Activated CD8-positive, alpha-beta memory T cell treated with anti-CD3 and anti-CD28 coated beads for 1 hour (primary cell): ENCODE measurements around the gene BCL2L12.
"Not testable (repeated sequence)": the region's sequence is repeated elsewhere in the genome, so short reads cannot be mapped to it uniquely, and the experiment has no call there.

Experiments used
- DNase-seq, 2 donors: peaks; one replicate each; pipeline ENCODE4 v3.0.0-alpha.2; 2020; ENCODE audit warnings: low read depth in 1 of 2; ENCODE audit errors: extremely low read depth in 1 of 2

The BCL2L12 gene, protein sequence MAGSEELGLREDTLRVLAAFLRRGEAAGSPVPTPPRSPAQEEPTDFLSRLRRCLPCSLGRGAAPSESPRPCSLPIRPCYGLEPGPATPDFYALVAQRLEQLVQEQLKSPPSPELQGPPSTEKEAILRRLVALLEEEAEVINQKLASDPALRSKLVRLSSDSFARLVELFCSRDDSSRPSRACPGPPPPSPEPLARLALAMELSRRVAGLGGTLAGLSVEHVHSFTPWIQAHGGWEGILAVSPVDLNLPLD

DNA sequence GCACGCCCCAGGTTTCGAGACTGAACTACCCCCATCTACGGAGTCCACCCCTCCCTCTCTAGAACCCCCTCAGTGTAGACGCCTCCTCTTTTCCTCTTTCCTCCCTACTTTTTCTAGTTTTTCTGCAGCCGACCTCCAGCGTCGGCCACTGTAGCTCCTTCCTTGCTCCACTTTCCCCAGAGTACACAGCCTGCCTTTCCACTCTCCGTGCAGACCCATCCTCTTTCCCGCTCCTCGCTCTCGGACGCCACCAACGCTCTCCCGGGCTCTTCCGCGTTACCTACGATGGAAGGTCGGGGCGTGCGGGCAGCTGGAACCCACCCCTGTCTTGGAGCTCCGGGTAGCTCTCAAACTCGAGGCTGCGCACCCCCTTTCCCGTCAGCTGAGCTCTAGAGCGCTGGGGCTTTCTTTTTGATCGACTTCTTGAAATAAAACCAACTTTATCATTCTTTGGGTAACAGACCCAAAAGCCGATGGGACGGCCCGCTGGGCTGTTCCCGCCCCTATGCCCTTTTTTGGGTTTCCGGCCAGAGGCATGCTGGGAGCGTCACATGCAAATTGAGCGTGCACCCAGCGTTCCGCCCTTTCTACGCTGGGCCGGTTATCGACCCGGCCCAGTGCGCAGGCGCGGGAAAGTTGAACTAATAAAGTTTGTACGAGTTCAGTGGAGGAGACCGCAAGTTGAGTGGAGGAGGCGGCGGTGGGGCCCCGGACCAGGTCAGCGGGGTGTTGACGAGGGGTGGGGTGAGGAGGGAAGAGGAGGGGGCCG lies at the start of gene BCL2L12, which contains the start of gene IRF3:
Gene BCL2L12, plus strand, starts transcription at position 583 of the 769 bp plus-strand sequence. CDS start 760 bp downstream, outside the sequence.
Gene IRF3, minus strand, starts transcription at position 507 of the 769 bp plus-strand sequence. CDS start 1,019 bp downstream, outside the sequence.
- peak; percentile 99 for DNase-seq

DNA sequence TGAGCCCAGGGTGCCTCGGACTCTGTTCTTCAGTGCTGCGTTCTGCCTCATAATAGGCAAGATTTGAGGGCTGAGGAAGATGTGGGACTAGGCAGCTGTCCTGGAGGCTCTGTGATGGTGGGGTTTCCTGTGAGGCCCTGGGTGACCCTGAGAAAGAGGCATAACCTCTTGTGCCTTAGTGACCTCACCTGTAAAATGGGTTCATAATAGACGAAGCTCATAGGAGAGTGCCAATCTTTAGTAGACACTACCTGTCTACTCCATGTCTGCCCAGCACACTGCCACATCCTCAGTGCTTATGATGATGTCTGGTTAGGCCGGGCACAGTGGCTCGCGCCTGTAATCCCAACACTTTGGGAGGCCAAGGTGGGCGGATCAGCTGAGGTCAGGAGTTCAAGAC lies 49.2 kb upstream of the BCL2L12 start:
- no peak for DNase-seq

DNA sequence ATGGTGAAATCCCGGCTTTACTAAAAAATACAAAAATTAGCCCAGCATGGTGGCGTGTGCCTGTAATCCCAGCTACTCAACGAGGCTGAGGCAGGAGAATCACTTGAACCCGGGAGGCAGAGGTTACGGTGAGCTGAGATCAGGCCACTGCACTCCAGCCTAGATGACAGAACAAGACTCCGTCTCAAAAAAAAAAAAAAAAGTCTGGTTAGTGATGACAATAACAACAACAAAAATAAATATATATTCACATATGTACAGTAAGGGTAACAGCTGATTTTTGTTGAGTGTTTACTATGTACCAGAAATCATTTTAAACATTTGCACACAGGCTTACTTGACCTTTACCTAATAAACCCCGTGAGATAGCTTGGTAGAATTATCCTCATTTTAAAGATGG lies 48.8 kb upstream of the BCL2L12 start:
- no peak for DNase-seq

DNA sequence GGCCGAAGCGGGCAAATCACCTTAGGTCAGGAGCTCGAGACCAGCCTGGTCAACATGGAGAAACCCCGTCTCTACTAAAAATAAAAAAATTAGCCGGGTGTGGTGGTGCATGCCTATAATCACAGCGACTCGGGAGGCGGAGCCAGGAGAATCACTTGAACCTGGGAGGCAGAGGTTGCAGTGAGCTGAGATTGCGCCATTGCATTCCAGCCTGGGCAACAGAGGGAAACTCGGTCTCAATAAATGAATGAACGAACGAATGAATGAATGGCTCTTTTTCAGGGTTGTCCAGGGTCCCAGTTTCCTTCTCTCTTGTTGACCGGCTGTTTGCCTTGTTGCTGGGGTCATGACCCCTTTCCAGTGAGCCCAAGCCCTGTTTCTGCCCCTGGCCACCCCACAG lies 47.9 kb upstream of the BCL2L12 start:
- not testable (repeated sequence) for DNase-seq

DNA sequence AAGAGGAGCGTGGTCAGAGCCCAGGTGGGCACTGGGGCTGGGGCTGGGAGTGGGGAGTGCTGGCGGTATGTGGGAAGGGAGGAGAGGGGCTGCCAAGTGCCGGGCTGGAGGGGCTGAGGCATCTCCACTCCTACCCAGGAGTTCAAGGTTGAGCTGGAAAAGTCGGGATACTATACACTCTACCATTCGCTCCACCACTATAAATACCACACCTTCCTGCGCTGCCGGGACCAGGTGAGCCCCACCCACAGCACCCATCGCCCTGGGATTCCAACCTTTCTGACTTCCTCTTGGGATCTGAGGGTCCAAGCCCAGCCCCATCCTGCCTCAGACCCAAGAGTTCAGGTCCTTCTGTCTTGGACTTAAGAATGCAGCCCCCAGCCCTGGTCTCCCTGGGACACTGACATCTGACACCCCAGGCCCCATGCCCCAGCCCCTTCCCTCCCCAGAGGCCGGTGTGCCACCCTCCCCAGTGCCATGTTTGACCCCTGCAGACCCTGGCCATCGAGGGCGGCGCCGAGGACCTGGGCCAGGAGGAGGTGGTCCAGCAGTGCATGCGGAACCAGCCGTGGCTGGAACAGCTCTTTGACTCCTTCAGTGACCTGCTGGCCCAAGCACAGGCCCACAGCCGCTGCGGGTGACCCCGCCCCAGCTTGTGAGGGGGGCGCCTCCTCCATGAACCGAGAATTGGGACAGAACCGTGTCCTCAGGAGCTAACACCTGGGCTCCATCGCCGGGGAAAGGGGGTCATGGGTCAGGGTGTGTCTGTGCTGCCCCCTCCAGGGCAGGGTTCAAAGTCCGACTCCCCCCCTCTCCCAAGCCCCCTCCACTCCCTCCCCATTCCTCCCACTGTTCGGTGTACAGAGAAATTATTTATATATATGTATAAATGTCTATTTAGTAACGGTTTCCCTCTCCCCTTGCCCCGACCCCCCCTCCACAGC lies 40.5 kb upstream of the BCL2L12 start:
- DNase-seq = no peak

DNA sequence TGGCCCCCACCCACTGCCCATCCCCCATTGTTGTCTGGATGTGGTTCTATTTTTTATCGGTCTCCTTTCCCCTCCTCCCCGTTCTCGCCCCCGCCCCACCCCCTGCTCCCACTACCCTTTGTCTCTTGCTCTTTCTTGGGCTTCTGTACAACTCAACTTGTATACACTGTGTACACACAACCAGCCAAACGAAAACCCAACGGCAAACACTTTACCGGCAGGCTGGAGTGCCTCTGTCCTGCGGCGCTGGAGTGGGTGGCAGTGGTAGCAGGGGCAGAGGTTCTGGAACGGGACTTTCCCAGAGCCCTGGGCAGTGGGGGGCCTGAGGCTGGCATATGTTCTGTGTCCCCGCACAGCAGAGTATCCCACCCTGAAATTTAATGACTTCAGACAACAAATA lies 39.5 kb upstream of the BCL2L12 start:
- no peak for DNase-seq

DNA sequence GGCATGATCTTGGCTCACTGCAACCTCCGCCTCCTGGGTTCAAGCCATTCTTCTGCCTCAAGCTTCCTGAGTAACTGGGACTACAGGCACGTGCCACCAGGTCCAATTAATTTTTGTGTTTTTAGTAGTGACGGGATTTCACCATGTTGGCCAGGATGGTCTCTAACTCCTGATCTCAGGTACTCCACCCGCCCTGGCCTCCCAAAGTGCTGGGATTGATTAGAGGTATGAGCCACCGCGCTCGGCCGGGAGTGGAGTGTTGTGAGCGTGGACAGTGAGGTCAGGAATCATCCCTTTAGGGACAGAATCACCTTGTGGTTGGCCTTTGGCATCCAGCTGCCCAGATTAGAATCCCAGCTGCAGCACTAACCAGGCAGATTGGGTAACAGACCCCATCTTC lies 36.1 kb upstream of the BCL2L12 start:
- DNase-seq = no peak

DNA sequence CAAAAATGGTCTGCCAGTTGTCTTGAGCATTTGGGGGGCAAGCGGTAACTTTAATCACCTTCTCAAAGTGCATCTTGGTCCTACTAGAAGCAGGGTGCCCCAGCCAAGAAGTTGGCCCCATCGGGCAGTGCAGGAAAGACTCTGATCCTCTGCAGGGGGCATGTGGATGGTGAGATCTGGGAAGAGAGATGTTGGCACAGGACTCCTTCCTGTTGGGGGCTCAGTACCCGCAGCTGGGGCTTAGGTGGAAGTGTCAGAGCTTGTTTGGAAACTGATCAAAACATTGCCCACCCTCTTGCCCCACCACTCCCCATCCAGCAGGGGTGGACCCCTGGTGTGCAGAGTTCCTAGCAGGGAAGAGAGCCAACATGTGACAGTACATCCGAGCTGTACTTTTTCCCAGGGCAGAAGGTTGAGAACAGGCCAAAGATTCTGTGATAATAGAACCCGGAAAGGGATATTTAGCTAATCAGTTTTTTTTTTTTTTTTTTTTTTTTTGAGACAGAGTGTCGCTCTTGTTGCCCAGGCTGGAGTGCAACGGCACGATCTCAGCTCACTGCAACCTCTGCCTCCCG lies 34.6 kb upstream of the BCL2L12 start:
- DNase-seq = no peak

DNA sequence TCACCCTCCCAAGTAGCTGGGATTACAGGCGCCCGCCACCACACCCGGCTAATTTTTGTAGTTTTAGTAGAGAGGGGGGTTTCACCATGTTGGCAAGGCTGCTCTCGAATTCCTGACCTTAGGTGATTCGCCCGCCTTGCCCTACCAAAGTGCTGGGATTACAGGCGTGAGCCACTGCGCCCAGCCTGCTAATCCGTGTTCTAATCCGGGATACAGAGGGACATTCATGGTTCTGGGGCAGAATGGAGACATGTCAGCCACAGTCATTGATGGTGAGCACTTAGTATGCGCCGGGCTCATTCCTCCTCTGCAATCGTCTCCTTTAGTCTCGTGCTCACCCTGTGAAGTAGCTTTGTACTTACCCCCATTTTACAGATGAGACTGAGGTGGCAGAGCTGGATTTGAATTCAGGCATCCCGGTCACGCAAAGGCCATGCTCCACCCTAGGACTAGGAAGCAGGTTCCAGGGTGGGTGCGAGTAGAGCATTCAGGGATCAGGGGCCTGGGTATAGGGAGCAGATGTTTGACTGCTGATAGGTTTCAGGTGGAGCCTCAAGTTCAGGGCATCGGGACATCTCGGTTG lies 34.0 kb upstream of the BCL2L12 start:
- no peak for DNase-seq

DNA sequence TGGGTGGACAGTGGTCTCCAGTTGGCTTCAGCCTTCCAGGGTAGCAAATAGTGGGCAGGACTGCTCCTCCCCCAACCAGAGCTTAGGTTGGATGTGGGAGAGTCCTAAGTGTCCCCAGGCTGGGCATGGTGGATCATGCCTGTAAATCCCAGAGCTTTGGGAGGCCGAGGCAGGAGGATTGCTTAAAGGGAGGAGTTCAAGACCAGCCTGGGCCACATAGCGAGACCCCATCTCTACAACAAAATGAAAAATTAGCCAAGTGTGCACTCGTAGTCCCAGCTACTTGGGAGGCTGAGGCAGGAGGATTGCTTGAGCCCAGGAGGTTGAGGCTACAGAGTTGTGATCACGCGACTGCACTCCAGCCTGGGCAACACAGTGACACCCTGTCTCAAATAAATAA lies 33.2 kb upstream of the BCL2L12 start:
- DNase-seq = no peak

DNA sequence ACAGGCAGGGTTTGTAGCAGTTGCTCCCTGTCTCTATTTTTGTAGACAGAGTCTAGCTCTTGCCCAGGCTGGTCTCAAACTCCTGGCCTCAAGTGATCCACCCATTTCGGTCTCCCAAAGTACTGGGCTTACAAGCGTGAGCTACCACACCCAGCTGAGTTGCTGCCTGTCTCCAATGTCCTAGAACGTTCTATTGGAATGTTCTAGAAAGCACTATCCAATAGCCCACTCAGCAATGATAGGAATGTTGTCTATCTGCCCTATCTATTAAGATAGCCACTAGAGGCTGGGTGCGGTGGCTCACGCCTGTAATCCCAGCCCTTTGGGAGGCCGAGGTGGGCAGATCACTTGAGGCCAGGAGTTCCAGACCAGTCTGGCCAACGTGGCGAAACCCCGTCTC lies 32.5 kb upstream of the BCL2L12 start:
- DNase-seq = not testable (repeated sequence)

DNA sequence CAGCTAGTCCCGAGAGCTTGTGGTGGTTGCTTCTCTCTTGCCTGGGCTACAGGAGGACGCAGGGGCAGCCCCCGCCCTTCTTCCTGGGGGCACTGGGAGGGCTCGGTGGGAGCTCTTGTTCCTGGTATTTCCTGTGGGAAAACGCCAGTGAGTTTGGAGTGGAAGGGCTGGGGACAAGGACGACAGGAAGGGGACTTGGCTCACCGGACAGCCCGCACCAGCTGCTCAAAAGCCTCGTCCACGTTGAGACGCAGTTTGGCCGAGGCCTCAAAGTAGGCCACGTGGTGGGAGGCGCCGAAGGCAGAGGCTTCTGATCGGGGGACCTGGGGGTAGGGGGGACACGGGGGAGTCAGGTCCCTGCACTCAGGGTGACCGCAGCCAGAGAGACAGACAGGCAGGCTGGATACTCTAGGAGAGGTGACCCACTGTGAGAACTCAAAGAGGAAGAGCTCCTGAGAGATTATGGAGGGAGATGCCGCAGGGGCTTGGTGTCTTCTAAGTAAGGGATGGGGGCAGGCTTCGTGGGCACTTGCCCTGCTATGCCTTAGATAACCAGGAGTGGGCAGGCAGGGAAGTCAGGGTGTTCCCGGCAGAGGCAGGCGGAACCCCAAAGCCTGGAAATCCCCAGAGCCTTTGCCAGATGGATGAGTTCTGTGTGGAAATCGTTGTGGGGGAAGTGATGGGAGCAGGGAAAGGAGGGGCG lies 30.1 kb upstream of the BCL2L12 start:
- DNase-seq = no peak

DNA sequence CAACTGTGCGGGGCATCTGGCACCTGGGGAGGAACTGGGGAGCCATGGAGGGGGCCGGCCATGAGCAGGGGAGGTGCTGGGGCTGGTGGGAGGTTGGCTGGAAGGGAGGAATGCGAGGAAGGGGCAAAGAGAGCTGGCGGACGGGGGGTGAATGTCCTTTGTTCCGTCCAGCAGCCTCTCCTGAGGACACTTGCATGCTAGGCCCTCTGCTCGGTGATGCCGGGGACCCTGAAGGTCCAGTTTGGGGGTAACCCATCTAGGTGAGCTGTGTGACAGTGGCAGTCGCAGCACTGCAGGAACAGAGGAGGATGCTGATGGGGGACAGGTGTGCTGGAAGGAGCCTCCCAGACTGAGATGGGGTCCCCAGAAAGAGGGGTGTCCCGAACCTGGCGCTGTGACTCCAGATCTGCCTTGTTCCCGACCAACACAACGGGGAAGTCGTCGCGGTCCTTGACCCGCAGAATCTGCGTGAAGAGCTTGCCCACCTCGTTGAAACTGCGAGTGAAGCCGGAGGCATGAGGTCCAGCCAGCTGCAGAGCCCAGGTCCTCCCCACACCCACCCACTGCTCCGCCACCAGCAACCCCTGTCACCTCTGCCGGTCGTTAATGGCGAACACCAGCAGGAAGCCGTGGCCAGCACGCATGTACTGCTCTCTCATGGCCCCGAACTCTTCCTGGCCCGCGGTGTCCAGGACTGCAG lies 29.4 kb upstream of the BCL2L12 start:
- DNase-seq = no peak

DNA sequence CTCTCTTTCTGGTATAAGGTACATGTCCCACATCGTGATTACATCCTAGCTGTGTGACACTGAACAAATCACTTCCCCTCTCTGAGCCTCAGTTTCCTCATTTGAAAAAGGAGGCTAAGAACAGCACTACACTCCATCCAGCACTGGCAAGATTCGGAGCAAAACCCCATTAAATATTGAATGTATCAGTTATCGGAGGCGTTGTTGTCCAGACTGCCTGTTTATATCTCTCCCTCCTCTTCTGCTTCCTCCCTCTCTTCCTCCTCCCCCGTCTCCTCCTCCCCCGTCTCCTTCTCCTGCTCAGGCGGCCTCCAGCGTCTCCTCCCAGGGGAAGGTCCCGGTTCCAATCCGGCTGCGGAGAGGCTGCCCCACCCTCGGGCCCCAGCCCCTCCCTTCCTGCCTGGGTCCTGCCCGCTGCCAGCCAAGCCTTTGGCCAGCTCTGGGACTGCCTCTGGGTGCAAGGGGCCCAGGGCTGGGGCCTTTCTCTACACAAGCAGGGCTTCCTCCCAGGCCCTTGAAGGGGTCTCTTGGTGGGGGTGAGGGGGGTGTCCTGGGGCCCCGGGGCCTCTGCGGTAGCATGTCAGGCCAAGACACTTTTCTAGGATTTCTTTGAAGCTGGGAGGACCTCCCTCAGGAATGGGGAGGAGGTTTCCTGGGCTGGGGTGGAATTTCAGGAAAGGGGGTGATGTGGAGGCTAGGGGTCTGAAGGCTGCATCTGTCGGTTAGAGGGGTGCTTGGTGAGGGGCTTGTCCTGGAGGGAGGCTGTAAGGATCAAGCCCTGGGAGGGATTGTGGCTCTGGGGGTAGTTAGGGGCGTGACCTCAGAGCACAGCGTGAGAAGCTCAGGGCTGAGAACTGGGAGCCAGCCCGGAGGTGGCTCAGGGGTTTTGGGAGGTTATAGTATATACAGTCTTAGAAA lies 27.7 kb upstream of the BCL2L12 start:
- no peak for DNase-seq

DNA sequence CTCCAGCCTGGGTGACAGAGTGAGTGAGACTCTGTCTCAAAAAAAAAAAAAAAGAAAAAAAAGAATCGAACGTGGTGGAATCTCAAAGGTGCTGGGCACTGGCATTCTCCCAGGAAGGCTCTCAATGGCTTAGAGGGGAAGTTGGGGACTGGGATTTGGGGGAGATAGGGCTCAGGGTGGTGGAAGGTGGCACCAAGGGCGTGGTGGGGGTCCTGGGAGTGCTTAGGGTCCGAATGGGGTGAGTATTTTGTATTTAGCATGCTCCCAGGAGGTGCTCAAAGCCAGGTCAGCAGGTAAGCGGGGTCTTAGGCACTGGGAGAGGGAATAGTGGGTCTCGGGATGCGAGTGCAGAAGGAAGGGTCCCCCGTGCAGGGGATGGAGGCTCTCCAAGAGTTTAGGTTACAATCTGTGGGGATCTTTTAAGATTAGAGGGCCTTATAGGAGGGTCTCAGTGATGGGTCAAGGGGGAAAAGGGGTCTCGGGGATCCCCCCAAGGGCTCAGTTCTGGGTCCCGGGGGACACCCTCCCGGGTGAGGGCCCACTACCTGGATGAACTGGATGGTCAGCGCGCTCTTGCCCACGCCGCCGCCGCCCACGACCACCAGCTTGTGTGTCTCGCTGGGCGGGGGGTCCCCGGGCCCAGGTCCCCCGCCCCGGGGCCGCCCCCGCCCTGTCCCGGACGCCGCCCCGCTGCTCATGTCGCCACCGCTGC lies 26.2 kb upstream of the BCL2L12 start:
- no peak for DNase-seq

DNA sequence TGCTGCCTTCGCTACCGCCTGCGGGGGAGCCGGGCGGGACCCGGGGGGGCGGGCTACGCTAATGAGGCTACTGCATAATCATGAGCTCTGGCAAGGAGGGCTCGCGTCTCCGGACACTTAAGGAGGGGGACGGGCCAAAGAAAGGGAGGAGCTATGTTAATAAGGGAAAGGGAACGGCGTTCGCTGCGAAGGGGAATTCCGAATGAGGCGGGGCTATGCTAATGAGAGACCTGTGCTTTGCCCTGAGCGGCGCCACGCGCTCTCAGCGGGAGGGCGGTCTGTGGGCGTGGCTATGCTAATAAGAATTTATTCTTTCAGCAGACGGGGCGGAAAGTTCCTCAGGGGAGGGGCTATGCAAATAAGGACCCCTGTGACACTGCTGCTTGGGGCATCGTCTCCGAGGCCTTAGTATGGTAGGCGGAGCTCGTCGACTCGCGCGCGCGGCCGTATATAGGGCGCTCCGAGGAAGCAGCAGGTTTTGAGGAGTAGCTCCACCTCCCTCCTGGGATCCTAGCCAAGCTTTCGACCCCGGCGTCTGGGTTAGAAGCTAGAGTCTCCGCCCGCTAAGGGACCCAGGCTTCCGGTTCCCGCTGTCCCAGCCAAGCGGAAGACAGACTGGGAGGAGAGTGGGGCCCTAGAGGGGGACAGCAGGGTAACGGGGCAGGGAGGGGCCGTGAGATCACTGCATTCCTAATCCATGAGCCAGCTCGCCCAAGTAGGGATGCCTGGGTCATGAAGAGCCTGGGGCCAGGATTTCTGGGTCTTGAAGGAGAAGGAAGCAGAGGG lies 25.4 kb upstream of the BCL2L12 start, which contains the start of gene RRAS:
Gene RRAS, minus strand, starts transcription at position 31 of the 786 bp plus-strand sequence. CDS start 45 bp downstream, outside the sequence.
- DNase-seq = peak; percentile 99 to 100
